ENCODE measurements around the gene C3. TPM values are rescaled to one million over a fixed set of nuclear protein-coding genes. Genes with fewer than 3 reads are reported as not detected.

C3 gene
- total and polyA plus RNA-seq, 7 donors = 9.0 to 1,284 (median 317) TPM

- TF ChIP-seq POLR2A (IDR thresholded peaks at IDR 0.05) (no peak), POLR2AphosphoS5 (IDR thresholded peaks at IDR 0.05) (no peak), EP300 (IDR thresholded peaks at IDR 0.05) (no peak)
- H3K27ac ChIP-seq = peak overlapping the region; percentile 12 to 65 (median 36)
These were observed 656 bp upstream of the C3 start for GRCh38 chr19:6721138-6721474.

GRCh38 chr19:6719992-6720368, 470 bp downstream of the C3 start:
- H3K27ac ChIP-seq = peak overlapping the region in 3 of 4 donors; percentile 31 to 45 (median 41)

More at GRCh38 chr19:6721138-6721474, 656 bp upstream of the C3 start:
- Histone ChIP-seq H3K36me3 (no peaks in the 10 kb centered on the region), H3K27me3 (peaks cover 0 to 12% (median 4%) of the 10 kb centered on the region in 3 donors), H3K4me3 (no peak overlapping the region), H3K4me1 (peaks cover 0 to 5% (median 0%) of the 10 kb centered on the region in 4 donors), H3K9me3 (no peaks in the 10 kb centered on the region)
- intact Hi-C loops (cut with DNase I) = no loop called here
- DNase-seq = no peak

GRCh38 chr19:6719540-6719861, 949 bp downstream of the C3 start:
- H3K4me1 ChIP-seq = peaks cover 0 to 5% (median 0%) of the 10 kb centered on the region in 4 donors
- H3K4me3 ChIP-seq = peak overlapping the region in 3 of 4 donors; percentile 4 to 33 (median 25)
- TF ChIP-seq POLR2AphosphoS5 (IDR thresholded peaks at IDR 0.05) (no peak), POLR2A (IDR thresholded peaks at IDR 0.05) (no peak), EP300 (IDR thresholded peaks at IDR 0.05) (no peak)
- TF ChIP-seq, protein P1, sequence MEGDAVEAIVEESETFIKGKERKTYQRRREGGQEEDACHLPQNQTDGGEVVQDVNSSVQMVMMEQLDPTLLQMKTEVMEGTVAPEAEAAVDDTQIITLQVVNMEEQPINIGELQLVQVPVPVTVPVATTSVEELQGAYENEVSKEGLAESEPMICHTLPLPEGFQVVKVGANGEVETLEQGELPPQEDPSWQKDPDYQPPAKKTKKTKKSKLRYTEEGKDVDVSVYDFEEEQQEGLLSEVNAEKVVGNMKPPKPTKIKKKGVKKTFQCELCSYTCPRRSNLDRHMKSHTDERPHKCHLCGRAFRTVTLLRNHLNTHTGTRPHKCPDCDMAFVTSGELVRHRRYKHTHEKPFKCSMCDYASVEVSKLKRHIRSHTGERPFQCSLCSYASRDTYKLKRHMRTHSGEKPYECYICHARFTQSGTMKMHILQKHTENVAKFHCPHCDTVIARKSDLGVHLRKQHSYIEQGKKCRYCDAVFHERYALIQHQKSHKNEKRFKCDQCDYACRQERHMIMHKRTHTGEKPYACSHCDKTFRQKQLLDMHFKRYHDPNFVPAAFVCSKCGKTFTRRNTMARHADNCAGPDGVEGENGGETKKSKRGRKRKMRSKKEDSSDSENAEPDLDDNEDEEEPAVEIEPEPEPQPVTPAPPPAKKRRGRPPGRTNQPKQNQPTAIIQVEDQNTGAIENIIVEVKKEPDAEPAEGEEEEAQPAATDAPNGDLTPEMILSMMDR (IDR thresholded peaks at IDR 0.05) = no peak
- peaks cover 0 to 12% (median 4%) of the 10 kb centered on the region in 3 donors for H3K27me3 ChIP-seq
- WGBS, 2 donors = 79 to 86% methylated on average over 6 of the region's 6 CpGs
- DNase-seq = no peak
- no peak overlapping the region for H3K27ac ChIP-seq
- no peaks in the 10 kb centered on the region for H3K9me3 ChIP-seq
- no peaks in the 10 kb centered on the region for H3K36me3 ChIP-seq
- intact Hi-C loops (cut with DNase I) = no loop called here

More at GRCh38 chr19:6719992-6720368, 470 bp downstream of the C3 start:
- 92 to 95% methylated on average over 3 of the region's 3 CpGs for WGBS, 2 donors
- peak overlapping the region; percentile 4 to 33 (median 25) for H3K4me3 ChIP-seq
- no peaks in the 10 kb centered on the region for H3K9me3 ChIP-seq
- peaks cover 0 to 12% (median 4%) of the 10 kb centered on the region in 3 donors for H3K27me3 ChIP-seq
- H3K36me3 ChIP-seq = no peaks in the 10 kb centered on the region
- H3K4me1 ChIP-seq = peaks cover 0 to 5% (median 0%) of the 10 kb centered on the region in 4 donors
- TF ChIP-seq POLR2A (IDR thresholded peaks at IDR 0.05) = no peak
- no peak for DNase-seq
- intact Hi-C loops (cut with DNase I) = no loop called here

DNA sequence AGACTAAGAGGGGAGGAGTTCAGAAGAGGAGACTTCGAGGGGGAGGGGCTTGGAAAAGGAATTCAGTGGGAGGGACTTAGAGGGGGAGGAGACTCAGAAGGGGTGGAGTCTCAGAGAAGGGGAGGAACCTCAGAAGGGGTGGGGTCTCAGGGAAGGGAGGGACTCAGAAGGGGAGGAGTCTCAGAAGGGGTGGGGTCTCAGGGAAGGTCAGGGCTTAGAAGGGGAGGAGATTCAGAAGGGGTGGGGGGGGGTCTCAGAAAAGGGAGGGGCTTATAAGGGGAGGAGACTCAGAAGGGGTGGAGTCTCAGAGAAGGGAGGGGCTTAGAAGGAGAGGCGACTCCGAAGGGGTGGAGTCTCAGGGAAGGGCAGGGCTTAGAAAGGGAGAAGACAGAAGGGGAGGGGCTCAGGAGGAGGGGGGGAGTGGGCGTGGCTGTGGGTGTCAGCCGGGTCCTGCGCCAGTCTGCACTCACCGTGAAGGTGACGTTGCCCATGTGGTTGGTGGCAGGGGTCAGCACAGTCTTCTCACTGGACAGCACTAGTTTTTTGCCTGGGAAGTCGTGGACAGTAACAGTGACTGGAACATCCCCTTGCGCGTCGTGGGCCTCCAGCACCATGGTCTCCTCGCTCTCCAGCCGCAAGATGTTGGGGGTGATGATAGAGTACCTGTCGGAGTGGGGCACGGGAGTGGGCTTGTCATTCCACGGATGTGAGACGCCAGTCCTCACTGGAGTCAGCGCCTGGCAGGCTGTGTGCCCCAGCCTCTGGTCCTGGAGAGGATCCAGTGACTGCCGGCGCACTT, 1.5 kb downstream of the C3 start:
- H3K4me3 ChIP-seq = peak overlapping the region in 2 of 4 donors; percentile 4 to 33
- intact Hi-C loops (cut with DNase I) = no loop called here
- 82 to 85% methylated on average over 21 of the region's 21 CpGs for WGBS, 2 donors
- H3K27me3 ChIP-seq = peaks cover 0 to 12% (median 4%) of the 10 kb centered on the region in 3 donors
- peaks cover 0 to 5% (median 0%) of the 10 kb centered on the region in 4 donors for H3K4me1 ChIP-seq
- no peaks in the 10 kb centered on the region for H3K9me3 ChIP-seq
- DNase-seq = peak; percentile 67
- no peak overlapping the region for H3K27ac ChIP-seq
- no peaks in the 10 kb centered on the region for H3K36me3 ChIP-seq
- TF ChIP-seq POLR2AphosphoS5 (IDR thresholded peaks at IDR 0.05) = no peak

DNA sequence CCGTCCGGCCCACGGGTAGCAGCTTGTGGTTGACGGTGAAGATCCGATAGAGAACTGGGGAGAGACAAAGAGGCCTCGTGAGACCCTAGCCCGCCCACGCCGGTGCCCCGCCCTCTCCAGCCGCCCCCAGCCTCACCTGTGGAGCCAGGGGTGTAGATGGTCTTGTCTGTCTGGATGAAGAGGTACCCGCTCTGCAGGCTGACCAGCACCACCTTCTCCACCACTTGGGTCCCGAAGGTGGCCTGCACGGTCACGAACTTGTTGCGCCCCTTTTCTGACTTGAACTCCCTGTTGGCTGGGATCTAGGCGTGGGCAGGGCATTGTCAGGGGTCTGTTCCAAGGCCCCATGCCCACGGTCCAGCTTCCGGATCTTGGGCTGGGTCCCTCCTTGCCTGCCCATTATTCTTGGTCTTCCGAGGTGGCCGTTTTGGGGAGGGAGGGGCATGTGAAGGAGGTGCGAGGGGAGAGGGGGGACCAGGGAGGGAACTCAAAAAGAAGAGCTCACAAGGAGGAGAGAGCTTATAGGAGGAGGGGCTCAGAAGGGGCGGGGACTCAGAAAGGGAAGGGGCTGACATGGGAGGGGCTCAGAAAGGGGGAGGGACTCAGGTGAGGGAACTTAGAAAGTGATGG, 2.2 kb downstream of the C3 start:
- Histone ChIP-seq H3K36me3 (no peaks in the 10 kb centered on the region), H3K4me1 (peaks cover 0 to 4% (median 0%) of the 10 kb centered on the region in 4 donors), H3K27ac (no peak overlapping the region), H3K27me3 (peaks cover 0 to 14% (median 4%) of the 10 kb centered on the region in 3 donors), H3K9me3 (no peaks in the 10 kb centered on the region), H3K4me3 (no peak overlapping the region)
- intact Hi-C loops (cut with DNase I) = no loop called here
- peak; percentile 64 for DNase-seq
- no peak for TF ChIP-seq POLR2AphosphoS5 (IDR thresholded peaks at IDR 0.05)
- TF ChIP-seq EP300 (IDR thresholded peaks at IDR 0.05) = no peak
- TF ChIP-seq, protein P1 (IDR thresholded peaks at IDR 0.05) = no peak
- no peak for TF ChIP-seq POLR2A (IDR thresholded peaks at IDR 0.05)
- 77 to 84% methylated on average over 23 of the region's 23 CpGs for whole genome bisulfite sequencing, 2 donors

DNA sequence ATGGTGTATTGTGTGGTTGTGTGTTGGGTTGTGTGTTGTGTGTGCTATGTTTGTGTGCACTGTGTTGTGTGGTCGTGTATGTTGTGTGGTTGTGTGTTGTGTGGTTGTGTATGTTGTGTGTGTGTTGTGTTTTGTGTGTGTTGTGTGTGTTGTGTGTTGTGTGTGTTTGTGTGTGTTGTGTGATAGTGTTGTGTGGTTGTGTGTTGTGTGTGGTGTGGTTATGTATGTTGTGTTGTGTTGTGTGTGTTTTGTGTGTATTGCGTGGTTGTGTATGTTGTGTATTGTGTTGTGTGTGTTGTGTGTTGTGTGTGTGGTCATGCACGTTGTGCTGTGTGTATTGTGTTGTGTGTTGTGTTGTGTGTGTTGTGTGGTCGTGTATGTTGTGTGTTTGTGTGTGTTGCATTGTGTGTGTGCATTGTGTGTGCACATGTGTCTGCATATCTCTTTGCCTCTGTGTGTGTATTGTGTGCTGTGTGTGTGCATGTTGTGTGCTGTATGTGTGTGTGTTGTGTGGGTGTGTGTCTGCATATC, 2.9 kb downstream of the C3 start:
- DNase-seq = no peak
- TF ChIP-seq, protein P1 (IDR thresholded peaks at IDR 0.05) = no peak
- TF ChIP-seq EP300 (IDR thresholded peaks at IDR 0.05) (no peak), POLR2AphosphoS5 (IDR thresholded peaks at IDR 0.05) (no peak), POLR2A (IDR thresholded peaks at IDR 0.05) (no peak)
- Histone ChIP-seq H3K36me3 (no peaks in the 10 kb centered on the region), H3K4me3 (no peak overlapping the region), H3K4me1 (no peaks in the 10 kb centered on the region), H3K9me3 (no peaks in the 10 kb centered on the region), H3K27ac (no peak overlapping the region), H3K27me3 (peaks cover 0 to 21% (median 4%) of the 10 kb centered on the region in 3 donors)
- intact Hi-C loops (cut with DNase I) = no loop called here
- 73 to 87% methylated on average over 4 of the region's 4 CpGs for WGBS, 2 donors
